NCI-H2227 treated with DMSO at 0.1 percent for 48 hours (cell line): Measurements from ENCODE around the gene OR51G2.
"Not testable (repeated sequence)": the region's sequence is repeated elsewhere in the genome, so short reads cannot be mapped to it uniquely, and the experiment has no call there.

Experiments used
- DNase-seq: peaks from one replicate; lab custom pipeline; 2025; lab: John Stamatoyannopoulos, UW

OR51G2 gene, protein sequence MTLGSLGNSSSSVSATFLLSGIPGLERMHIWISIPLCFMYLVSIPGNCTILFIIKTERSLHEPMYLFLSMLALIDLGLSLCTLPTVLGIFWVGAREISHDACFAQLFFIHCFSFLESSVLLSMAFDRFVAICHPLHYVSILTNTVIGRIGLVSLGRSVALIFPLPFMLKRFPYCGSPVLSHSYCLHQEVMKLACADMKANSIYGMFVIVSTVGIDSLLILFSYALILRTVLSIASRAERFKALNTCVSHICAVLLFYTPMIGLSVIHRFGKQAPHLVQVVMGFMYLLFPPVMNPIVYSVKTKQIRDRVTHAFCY

DNA sequence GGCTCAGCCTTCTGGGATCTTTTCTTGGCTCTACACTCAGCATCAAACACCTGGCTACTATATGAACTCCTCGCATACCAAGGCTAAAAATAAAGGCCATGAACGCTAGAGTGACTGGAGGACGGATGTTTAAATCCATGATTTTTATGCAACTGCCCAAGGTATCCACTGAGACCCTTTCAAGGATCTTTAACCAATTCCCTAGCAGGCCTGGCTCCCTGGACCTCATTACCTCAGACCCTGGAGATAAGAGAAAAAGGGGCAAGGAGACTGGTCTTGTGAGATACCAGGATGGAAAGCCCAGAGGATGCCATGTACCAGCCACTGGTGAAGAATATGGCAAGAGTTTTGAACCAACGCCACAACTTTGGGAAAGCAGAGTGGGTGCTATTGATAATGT, at the start of gene OR51G2:
OR51G2 (minus strand) TSS at position 101 of the 400 bp plus-strand sequence. CDS start 3,687 bp downstream, outside the sequence.
- no peak for DNase-seq

DNA sequence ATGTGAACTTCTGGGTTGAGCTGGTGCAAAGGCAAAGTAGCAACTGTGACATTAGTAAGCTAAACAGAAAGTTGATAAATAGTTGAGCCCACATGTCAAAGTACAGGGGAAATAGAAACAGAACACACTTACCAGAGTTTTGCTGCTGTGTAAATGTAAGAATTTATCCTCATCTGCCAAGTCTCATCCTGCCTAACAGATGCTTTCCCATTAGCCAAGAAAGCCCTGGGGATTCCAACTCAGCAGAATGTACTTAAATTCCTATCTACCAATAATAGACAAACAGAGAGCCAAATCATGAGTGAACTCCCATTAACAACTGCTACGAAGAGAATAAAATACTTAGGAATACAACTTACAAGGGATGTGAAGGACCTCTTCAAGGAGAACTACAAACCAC, 43.7 kb upstream of the OR51G2 start:
- no peak for DNase-seq

DNA sequence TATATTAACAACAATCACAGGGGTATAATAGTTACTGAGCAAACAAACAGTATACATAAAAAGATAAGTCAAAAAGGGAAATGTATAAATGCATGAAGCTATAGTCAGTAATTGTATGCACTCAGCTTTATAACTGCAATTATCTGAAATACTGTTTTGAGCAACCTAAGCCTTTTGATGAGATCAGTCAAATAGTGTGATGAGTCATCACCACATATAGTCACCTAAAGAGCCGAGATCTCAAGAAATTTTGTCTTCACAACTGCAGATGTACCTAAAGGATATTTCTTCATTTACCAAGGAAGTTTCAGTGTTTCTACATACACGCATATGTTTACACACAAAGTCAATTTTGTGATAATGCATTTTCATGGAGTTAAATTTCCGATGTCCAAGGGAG, 41.7 kb upstream of the OR51G2 start:
- no peak for DNase-seq

DNA sequence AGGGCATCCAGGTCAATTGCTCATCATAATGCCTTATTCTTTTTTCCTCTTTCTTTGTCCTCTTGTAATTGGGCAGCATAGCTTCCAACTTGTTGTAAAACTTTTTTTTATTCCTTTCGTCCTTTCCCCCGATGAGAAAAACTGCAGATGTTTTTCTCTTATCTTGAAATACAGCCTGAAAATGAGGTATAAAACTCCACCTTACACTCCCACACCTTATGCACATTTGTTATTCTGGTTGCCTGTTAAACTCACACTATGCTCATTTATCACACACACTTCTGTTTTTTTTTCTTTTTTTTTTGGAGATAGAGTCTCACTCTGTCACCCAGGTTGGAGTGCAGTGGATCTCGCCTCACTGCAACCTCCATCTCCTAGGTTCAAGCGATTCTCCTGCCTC, 38.2 kb upstream of the OR51G2 start:
- DNase-seq = no peak

DNA sequence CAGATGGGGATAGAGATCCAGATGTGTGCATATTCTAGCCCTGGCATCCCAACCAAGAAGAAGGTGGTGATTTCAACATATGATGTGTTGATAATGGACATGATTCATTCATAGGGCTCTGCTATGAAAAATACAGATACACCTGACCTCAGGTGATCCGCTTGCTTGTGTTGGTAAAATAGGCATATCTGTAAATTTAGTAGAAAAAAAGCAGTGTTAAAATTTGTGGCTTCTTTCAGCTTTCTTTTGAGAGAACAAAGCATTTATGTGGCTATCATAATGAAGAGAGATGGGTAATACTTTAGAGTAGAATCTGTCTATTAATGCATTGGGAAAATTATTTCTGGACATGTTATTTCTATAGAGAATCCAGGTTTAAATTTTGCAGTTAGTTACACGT, 36.5 kb upstream of the OR51G2 start, which contains the start of gene OR51A2:
OR51A2 (minus strand) TSS at position 101 of the 400 bp plus-strand sequence; CDS start at position 101, 0 bp downstream.
- not testable (repeated sequence) for DNase-seq

DNA sequence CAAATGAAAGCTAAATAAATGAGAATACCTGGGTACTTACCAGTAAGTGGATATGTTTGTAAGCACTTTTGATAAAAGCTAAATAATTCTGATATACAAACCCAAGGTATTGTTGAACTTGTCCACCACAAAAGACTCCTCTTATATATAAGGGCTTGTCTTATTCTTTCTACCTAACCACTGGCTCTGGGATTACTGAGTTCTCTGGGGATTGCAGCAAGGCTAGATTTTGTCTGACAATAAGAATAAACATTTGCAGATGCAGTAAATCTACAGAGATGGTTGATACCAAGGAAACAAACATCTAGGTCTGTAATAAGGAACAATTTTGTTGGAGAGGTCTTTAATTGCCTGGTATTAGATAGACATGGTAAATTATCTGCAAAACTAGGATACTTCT, 28.4 kb upstream of the OR51G2 start, which contains the start of gene OR51A4:
OR51A4 (minus strand) TSS at position 101 of the 400 bp plus-strand sequence. CDS start 505 bp downstream, outside the sequence.
- DNase-seq = no peak

DNA sequence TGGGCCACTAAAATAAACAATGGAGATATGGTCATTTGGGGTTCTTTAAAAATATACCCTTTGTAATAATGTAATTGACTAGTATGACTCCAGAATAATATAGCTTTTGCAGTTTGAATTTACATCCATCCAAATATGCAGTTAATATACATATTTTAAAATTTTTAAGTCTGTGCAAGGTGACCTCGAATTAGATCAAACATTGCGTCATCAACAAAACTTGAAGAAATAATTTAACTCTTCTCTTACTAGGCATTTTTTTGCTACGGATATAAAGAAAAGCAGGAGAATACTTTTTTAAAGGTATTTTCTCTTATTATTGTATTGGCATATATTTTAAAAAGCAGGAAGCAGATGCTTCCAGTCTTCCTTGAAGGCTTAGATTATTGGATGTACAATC, 17.6 kb upstream of the OR51G2 start:
- no peak for DNase-seq

DNA sequence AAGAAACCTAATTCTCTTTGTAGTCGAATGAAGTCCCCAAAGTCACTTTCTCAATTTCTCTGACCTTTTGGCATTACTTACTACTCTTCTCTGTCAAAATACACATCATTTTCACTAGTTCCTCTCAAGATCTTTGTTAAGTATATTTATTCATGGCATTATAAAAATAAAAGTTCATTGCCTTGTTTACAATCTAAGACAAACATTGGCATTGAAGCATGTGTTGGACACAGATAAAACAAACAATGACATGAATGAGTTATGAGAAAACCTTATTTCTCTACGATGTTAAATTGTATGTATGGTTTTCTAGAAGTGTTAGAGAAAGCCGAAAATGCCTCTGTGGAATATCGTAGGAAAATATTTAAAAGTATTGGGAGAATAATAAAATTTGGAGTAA, 13.6 kb upstream of the OR51G2 start:
- no peak for DNase-seq

DNA sequence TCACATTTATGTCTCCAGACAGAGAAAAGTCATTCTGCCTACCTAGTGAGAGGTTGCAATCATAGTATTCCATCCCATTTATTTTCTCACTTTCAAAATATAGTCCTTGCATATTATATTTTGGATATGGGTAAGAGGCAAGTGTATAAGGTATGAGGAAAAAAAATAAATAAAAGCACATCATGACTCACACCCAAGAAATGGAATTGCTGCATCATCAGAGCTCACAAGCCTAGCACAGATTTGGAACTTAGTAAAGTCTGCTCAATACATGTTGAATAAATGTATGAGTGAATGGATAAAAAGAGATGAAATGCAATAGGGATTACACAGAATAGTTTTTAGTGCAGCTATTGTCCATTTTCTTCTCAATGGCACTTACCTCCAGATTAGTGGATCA, 7.5 kb upstream of the OR51G2 start:
- DNase-seq = no peak

DNA sequence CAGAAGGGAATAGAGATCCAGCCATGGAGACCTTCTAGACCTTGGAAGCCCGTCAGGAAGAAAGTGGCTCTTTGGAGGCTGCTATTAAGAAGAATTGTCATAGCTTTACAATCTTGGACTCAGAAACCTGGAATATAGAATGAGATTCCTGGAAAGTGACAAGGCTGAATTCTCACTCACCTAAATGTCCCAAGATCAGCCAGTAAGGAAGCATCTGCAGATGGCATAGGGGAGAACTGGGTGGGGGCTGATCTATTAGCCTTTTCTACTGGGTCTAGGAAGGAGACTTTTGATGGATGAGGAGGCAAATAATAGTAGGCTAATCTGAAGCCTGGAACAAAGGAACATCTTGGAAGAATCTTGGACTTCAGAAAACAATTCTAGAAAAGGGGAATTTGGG, 5.1 kb upstream of the OR51G2 start, which contains the start of gene OR51G1:
OR51G1 (minus strand) TSS at position 101 of the 400 bp plus-strand sequence; CDS start at position 101, 0 bp downstream.
- DNase-seq = no peak

DNA sequence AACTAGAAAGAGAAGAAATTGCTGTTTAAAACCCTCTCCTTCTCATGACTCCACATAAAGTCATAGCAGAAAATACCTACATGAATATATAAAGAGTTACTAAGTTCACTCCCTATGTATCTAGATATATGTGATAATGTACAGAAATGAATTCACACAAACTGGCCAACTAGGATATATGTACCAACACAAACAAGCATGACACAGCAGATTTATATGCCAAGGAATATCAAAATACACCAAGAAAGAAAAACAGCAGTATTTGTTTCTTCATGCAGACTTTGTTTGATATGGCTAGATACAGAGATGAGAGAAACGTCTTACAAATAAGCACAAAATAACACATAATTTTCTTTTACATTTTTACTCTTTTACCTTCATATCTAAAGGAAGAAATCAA, 3.2 kb upstream of the OR51G2 start:
- no peak for DNase-seq

DNA sequence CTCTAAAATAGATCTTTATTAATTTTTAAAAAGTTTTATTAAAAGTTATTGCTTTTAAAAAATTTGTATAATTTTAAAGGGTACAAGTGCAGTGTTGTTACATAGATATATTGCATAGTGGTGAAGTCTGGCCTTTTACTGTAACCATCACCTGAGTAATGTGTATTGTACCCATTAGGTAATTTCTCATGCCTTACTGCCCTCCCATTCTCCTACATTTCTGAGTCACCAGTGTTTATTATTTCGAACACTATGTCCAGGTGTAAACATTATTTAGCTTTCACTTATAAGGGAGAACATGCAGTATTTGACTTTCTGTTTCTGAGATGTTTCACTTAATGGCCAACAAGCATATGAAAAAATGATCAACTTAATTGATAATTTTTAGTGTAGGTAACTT, 2.6 kb upstream of the OR51G2 start:
- DNase-seq = no peak

DNA sequence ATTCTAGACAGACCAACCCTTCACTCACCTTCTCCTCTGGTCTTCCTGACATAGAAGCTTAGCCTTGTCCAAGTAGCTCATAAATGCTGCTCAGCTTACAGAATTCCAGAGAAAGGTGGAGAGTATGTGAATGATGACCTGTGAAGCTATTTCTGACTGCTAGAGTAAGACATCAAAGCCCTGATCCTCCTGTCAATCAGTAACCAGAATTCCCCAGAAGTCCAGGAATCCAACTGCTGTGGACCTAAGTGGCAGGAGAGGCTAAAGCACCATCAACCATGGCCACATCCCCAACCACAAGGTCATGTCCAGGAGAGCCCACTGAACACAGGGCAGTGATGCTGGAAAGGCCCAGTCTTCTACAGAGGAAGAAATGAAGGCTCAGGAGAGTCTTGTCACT, 2.6 kb downstream of the OR51G2 start:
- DNase-seq = no peak

DNA sequence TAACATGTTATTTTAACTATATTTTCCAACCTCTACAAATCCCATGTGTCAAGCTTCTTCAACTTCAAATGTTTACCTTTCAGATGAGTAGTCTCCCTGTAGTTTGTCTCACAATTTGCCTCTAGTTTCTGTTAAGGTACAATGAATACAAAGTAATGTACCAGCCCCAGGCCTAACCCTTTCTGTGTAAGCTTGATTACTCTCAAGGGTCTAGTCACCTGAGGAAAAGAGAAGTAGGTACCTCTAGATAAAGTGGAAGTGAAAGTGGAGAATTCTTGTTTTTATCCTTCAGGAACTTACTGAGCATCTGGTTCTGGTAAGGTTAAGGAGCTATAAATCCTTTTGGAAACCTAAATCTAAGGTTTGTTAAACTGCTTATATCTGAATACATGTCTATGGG, 15.7 kb downstream of the OR51G2 start, which contains the start of gene OR51A7:
OR51A7 (plus strand) TSS at position 300 of the 400 bp plus-strand sequence. CDS start 3,587 bp downstream, outside the sequence.
- no peak for DNase-seq

DNA sequence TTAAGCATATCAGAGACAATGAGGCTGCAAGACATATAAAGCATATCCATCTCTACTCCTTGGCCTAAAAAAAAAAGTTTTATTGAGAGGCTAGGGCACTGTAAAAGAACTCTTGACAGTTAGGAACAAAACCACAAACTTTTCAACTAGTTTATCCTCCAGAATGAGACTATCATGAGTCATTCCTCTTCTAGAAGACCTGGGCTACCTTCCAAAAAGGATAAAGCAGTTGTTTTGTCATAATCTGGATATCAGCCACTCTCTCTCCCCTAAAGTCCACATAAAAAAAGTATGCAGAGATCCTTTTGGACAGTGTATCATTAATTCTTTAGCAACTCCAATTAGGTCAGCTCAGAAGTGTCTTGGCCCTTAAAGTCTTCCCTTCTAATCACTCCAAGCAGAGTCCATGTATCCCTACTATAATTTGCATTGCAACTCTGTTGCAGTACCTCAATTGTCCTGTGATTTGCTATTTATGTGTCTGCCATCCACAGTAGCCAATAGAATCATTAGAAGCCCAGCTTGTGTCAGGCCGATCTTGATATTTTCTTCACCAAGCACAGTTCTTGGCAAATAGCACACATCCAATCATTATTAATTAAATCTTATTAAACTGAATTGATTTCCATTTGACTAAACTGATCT, 27.0 kb downstream of the OR51G2 start:
- no peak for DNase-seq

DNA sequence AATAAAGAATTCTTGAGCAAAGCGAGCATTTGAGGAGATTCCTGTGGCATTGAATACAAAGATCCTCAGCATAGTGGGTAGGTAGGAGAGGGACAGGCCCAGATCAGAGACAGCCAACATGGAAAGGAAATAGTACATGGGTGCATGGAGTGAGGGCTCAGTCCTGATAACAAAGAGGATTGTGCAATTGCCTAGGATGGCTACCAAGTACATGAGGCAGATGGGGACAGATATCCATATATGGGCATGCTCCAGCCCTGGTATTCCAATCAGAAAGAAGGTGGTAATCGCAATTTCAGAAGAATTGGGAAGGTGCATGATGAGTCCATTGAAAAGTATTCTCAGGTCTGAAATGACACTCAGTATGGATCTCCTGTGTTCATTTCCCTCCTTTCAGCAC, 28.9 kb downstream of the OR51G2 start:
- DNase-seq = no peak

DNA sequence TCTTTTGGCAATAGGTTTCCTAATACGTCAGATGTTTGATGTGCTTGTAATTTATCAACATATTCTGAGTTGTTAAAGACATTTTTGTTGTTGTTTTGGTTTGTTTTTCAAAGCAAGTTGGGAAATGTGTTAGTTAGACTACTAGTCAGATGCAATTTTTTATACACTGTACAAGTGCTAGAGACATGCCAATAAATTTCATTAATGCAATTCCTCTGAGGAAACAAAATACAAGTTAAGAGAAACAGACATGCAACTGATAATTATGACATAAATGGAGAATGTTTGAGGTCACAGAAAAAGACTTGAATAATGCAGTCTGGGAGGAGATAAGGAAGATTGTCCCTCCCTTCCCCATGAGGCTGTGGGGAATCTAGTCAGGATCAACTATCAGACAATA, 31.6 kb downstream of the OR51G2 start:
- DNase-seq = no peak

DNA sequence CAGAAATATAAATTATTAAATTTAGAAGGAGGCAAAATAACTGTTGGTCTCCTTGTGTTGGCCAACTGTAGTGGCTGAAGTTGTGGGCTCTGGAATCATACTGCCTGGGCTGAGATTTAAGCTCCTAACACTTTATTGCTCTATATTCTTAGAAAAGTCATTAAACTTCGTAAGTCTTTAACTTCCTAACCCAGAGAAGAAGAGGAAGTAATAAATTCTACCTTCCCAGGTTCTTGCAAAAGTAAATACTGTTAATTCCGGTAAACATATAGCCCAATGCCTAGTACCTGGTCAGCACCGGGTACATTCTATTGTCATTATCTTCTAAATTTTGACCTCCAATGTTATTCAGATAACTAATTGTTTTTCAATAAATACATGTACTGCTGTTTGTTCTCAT, 33.0 kb downstream of the OR51G2 start:
- DNase-seq = no peak

DNA sequence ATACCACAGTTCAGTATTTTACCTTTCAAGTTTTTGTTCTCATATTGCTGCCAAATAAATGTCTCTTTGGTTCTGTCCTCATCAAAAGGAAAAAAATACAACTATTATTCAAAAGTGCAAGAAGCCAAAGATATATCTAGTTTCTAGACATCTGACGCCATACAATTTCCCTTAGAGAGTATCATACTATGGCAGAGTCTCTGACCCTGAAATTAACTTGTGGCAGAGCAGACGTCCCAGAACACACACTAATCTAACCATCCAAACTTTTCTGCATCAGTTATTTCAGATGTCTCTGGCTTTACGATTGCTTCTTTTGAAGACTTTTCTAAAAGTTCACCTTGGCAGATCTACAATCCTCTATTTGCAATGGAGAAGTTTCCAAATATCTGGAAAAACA, 34.8 kb downstream of the OR51G2 start:
- DNase-seq = no peak

DNA sequence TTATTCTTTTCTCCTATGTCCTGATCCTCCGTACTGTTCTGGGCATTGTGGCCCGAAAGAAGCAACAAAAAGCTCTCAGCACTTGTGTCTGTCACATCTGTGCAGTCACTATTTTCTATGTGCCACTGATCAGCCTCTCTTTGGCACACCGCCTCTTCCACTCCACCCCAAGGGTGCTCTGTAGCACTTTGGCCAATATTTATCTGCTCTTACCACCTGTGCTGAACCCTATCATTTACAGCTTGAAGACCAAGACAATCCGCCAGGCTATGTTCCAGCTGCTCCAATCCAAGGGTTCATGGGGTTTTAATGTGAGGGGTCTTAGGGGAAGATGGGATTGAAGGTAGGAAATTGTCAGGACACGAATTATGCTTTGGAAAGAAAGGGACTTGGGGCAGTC, 36.6 kb downstream of the OR51G2 start:
- no peak for DNase-seq

DNA sequence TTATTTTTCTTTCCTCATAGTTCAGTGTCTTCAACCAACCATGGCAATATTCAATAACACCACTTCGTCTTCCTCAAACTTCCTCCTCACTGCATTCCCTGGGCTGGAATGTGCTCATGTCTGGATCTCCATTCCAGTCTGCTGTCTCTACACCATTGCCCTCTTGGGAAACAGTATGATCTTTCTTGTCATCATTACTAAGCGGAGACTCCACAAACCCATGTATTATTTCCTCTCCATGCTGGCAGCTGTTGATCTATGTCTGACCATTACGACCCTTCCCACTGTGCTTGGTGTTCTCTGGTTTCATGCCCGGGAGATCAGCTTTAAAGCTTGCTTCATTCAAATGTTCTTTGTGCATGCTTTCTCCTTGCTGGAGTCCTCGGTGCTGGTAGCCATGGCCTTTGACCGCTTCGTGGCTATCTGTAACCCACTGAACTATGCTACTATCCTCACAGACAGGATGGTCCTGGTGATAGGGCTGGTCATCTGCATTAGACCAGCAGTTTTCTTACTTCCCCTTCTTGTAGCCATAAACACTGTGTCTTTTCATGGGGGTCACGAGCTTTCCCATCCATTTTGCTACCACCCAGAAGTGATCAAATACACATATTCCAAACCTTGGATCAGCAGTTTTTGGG, 37.2 kb downstream of the OR51G2 start, which contains the start of gene OR51T1:
OR51T1 (plus strand) TSS at position 41 of the 641 bp plus-strand sequence; CDS start at position 41, 0 bp downstream.
- DNase-seq = no peak

DNA sequence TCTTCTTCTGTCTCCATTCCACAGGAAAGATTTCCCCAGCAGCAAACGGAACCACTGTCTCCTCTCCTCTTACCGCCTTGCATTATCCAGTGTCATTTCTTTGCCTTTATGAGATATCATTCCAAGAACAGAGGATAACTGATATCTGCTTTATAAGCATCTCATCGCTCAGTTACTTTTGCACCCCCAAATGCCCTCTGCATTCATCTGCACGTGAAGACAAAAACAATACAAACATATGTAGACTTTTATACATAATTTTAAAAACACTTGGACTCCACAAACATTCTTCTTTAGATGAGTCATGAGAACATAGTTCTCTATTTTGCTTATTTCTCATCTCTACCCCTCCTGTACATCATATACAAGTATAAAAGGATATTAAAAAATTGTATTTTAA, 38.0 kb downstream of the OR51G2 start:
- DNase-seq = no peak

DNA sequence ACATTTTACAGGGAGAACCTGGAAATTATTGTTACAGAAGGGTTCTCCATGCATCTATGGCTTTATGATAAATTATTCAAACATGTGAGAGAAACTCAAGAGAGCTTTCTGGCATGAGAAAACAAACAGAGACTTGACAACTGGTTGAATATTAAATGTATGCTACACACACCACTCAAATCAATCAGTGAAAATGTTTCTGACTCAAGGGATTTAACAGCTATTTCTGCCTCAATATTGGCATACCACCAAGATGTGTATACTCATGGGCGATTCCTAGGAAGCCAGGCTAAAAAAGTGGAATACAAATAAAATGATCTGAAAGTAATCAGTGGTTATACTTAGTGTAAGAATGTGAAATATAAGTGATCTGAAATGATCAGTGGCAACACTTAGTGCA, 53.3 kb downstream of the OR51G2 start:
- DNase-seq = no peak
